Spleen (tissue), 7 donors: ENCODE results near the gene TREX2.

Experiments
- CTCF ChIP-seq, 11 experiments: fragments of 200-600 bp in 7 of 11; fragments of 450-650 bp in 4 of 11; sonication (generic) in 4 of 11; IDR thresholded peaks in 8 of 11; conservative IDR thresholded peaks in 3 of 11; 1 replicate in 7 of 11; 2 replicates in 4 of 11; pipeline versions ENCODE4 v1.4.0 to v1.8.0; 2016 to 2021; ENCODE audit warnings: antibody characterized with exemption in 11 of 11, inconsistent platforms in 4 of 11, mild to moderate bottlenecking in 1 of 11
- POLR2A ChIP-seq, 3 donors: fragments of 450-650 bp; IDR thresholded peaks; one replicate each; pipeline ENCODE4 v1.5.1; 2017; ENCODE audit warnings: antibody characterized with exemption in 3 of 3, mild to moderate bottlenecking in 1 of 3
- POLR2AphosphoS5 ChIP-seq, 3 donors: sonication (generic); formaldehyde crosslinking; IDR thresholded peaks; one replicate each; pipeline ENCODE4 v1.5.1; 2017; ENCODE audit warnings: antibody characterized with exemption in 3 of 3
- donor health status: DM: no; HTN: no; CAD: no; lungs with moderate emphysema.
- donor health status: DM: no; HTN: no; CAD: no.
- donor health status: DM: no; HTN: no; CAD: no.

GRCh38 chrX:153405426-153405825 lies 40.4 kb downstream of the TREX2 start:
- TF ChIP-seq CTCF (IDR thresholded peaks at IDR 0.05 in 8 of 11, conservative IDR thresholded peaks at IDR 0.05 in 3 of 11) (no peak), POLR2A (IDR thresholded peaks at IDR 0.05) (no peak), POLR2AphosphoS5 (IDR thresholded peaks at IDR 0.05) (no peak)
